Sigmoid colon (tissue), 4 donors: Measurements from ENCODE around the gene C11orf16.

Source experiments
- CTCF ChIP-seq, 4 experiments: fragments of 450-650 bp in 3 of 4; fragments of 200-600 bp in 1 of 4; IDR thresholded peaks; one replicate each; pipeline ENCODE4 v1.5.1; 2016 to 2019; ENCODE audit warnings: antibody characterized with exemption in 4 of 4, mild to moderate bottlenecking in 3 of 4, moderate library complexity in 2 of 4
- POLR2A ChIP-seq, 2 donors: fragments of 450-650 bp; IDR thresholded peaks; one replicate each; pipeline ENCODE4 v1.6.1; 2016; ENCODE audit warnings: antibody characterized with exemption in 2 of 2, mild to moderate bottlenecking in 2 of 2, moderate library complexity in 2 of 2
- POLR2AphosphoS5 ChIP-seq, 4 donors: sonication (generic); formaldehyde crosslinking; IDR thresholded peaks; one replicate each; pipeline ENCODE4 v1.6.1; 2017; ENCODE audit warnings: antibody characterized with exemption in 4 of 4

DNA sequence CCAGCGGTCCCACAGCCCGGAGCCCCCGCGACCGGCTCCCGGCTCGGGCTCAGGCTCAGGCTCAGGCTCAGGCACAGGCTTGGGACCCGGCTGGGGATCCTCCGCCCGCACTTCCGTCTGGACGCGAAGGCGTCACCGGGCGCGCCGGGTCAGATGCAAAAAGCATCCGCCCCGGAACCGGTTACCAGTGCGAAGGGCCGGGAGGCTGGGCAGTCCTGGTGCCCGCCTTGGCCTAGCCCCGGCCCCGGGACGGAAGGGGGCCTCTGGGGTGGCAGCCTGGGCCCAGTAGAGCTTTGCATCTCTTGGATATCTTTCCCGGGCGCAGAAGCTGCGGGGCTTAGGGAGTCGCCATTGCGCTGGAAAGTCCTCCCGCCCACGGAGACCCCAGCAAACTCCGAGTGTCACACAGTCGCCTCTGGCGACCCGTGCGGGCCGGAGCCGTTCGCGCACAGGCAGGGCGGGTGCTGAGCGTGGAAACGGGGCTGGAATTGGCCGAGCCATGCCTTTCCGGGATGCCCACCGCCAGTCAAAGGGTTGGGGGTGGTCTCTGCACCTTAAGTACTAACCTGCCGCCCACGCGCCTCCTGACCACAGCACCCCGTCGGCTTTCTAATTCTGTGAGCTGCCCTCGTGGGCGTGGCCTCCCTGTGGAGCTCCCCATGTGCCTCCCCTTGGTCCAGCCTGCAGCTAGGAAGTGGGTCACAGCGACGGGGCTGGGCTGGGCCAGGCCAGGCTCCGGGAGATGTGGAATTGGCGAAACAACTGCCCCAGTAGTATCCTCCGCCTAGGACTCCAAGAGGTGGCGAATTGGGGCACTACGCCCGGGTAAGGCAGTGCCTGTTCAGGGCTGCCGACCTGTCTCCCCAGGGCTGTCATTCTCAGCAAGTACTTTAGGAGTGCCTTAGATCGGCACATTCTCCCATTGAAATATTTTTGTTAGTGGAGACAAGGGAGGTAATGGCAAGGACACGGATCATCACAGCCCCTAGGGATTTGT lies 31.9 kb upstream of the C11orf16 start, which contains the start of gene TMEM9B:
- TF ChIP-seq CTCF (IDR thresholded peaks at IDR 0.05) (no peak), POLR2A (IDR thresholded peaks at IDR 0.05) (peak; percentile 94 to 95), POLR2AphosphoS5 (IDR thresholded peaks at IDR 0.05) (peak; percentile 89 to 96 (median 94))
